PC-9 (cell line): ENCODE data around the gene PRCD. TPM values are rescaled to one million over a fixed set of nuclear protein-coding genes. Genes with fewer than 3 reads are reported as not detected.

Source experiments
- BruUV-seq: library from RNA; stranded (reverse); fragments of 400-500 nt; replicated peaks from 2 replicates; lab custom pipeline; 2021; lab: Mats Ljungman, UMichigan
- CTCF ChIA-PET: fragments of 300-600 bp; sonication (Branson Sonifier 250); formaldehyde crosslinking; loops from one replicate; lab custom pipeline; 2022; ENCODE audit warnings: antibody characterized with exemption; lab: Charles Lee
- POLR2A ChIA-PET: fragments of 300-600 bp; sonication (Branson Sonifier 250); formaldehyde crosslinking; loops from one replicate; lab custom pipeline; 2022; ENCODE audit warnings: antibody characterized with exemption; ENCODE audit not compliant: unreplicated experiment; lab: Charles Lee
- DNase-seq, 2 experiments: peaks; one replicate each; pipeline versions ENCODE4 v3.0.0 to v3.0.0-alpha.2; 2015 to 2022; ENCODE audit warnings: mixed read lengths in 1 of 2
- H2AFZ ChIP-seq: fragments of 200-600 bp; sonication (generic); 2 replicates; pipeline ENCODE4 v1.8.1; 2017; ENCODE audit warnings: antibody characterized with exemption
- H3F3A ChIP-seq: fragments of 200-600 bp; sonication (generic); 2 replicates; pipeline ENCODE4 v1.8.1; 2017; ENCODE audit warnings: antibody characterized with exemption, mild to moderate bottlenecking, low read depth; ENCODE audit not compliant: insufficient read depth
- H3K27ac ChIP-seq: fragments of 200-600 bp; sonication (generic); 2 replicates; pipeline ENCODE4 v1.6.1; 2016; ENCODE audit warnings: mixed run types
- H3K27me3 ChIP-seq: fragments of 200-600 bp; sonication (generic); 2 replicates; pipeline ENCODE4 v1.6.1; 2016; ENCODE audit warnings: low read depth, mixed run types; ENCODE audit not compliant: insufficient read depth
- H3K36me3 ChIP-seq: fragments of 200-600 bp; sonication (generic); 2 replicates; pipeline ENCODE4 v1.6.1; 2016; ENCODE audit warnings: low read depth, mixed run types
- H3K4me1 ChIP-seq: fragments of 200-600 bp; sonication (generic); replicated peaks from 2 replicates; pipeline ENCODE4 v1.6.1; 2016; ENCODE audit warnings: mixed run types; ENCODE audit not compliant: insufficient read depth
- H3K4me2 ChIP-seq: fragments of 200-600 bp; sonication (generic); 2 replicates; pipeline ENCODE4 v1.6.1; 2017; ENCODE audit warnings: mixed run types
- H3K4me3 ChIP-seq: fragments of 200-600 bp; sonication (generic); 2 replicates; pipeline ENCODE4 v1.6.1; 2016; ENCODE audit warnings: mixed run types
- H3K79me2 ChIP-seq: fragments of 200-600 bp; sonication (generic); 2 replicates; pipeline ENCODE4 v1.6.1; 2017; ENCODE audit warnings: low read depth, mixed run types
- H3K9me2 ChIP-seq: fragments of 200-600 bp; sonication (generic); 2 replicates; pipeline ENCODE4 v1.8.1; 2017; ENCODE audit warnings: mild to moderate bottlenecking; ENCODE audit not compliant: insufficient read depth
- H3K9me3 ChIP-seq: fragments of 200-600 bp; sonication (generic); 2 replicates; pipeline ENCODE4 v1.8.1; 2016; ENCODE audit warnings: low read depth; ENCODE audit not compliant: insufficient read depth
- H4K20me1 ChIP-seq: fragments of 200-600 bp; sonication (generic); 2 replicates; pipeline ENCODE4 v1.8.1; 2017; ENCODE audit not compliant: insufficient read depth
- EZH2 ChIP-seq: fragments of 200-600 bp; sonication (generic); IDR thresholded peaks from 2 replicates; pipeline ENCODE4 v1.8.0; 2017; ENCODE audit warnings: antibody characterized with exemption, low read depth
- intact Hi-C: fragments of 100-400 bp; cut with micrococcal nuclease; formaldehyde crosslinking; loops from one replicate; pipeline ENCODE4 v1.10.0; 2022; ENCODE audit not compliant: unreplicated experiment
- total RNA-seq: library from RNA; stranded (reverse); gene quantifications from 2 replicates; pipeline ENCODE4 v1.2.3, GENCODE V29; 2021
- TF ChIP-seq, protein P1 (sequence below): fragments of 200-600 bp; sonication (generic); conservative IDR thresholded peaks from 2 replicates; pipeline ENCODE4 v1.6.1; 2017; ENCODE audit warnings: mixed run types, antibody characterized with exemption, mild to moderate bottlenecking, moderate library complexity

Gene PRCD
- total RNA-seq, 1 experiment from 2014 or later = 2.7 TPM

DNA sequence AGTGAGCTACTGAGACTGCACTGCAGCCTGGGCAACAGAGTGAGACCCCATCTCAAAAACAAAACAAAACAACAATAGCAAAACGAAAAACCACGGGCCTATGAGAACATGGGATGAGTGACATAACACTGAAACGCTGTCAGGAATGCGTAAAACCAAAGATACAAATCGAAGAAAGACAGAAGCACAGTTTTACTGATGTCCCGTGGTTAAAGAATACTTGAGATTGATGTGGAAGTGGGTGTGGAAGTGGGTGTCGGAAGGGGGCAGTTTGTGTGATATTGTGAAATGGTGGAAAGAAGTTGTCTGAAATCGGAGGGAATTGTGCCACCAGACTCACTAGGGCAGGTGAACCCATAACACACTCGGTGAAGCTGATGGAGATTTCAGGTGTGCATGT lies 36.3 kb downstream of the PRCD start:
- intact Hi-C loops = no loop called here
- Histone ChIP-seq H3K9me2 (no peaks in the 10 kb centered on the region), H3K4me2 (no peak overlapping the region), H3K36me3 (no peaks in the 10 kb centered on the region), H3K9me3 (no peaks in the 10 kb centered on the region), H3K27ac (no peak overlapping the region), H3K4me1 (no peaks in the 10 kb centered on the region), H3K4me3 (no peak overlapping the region), H3K79me2 (no peaks in the 10 kb centered on the region), H4K20me1 (no peaks in the 10 kb centered on the region), H3K27me3 (no peaks in the 10 kb centered on the region), H3F3A (no peaks in the 10 kb centered on the region), H2AFZ (no peak overlapping the region)
- POLR2A ChIA-PET = interaction anchor here (0.6 kb wide), 1 partner anchor 95 kb away, joined by 4 read pairs; no protein-coding TSS in a partner anchor
- no peak for TF ChIP-seq EZH2
- TF ChIP-seq, protein P1, sequence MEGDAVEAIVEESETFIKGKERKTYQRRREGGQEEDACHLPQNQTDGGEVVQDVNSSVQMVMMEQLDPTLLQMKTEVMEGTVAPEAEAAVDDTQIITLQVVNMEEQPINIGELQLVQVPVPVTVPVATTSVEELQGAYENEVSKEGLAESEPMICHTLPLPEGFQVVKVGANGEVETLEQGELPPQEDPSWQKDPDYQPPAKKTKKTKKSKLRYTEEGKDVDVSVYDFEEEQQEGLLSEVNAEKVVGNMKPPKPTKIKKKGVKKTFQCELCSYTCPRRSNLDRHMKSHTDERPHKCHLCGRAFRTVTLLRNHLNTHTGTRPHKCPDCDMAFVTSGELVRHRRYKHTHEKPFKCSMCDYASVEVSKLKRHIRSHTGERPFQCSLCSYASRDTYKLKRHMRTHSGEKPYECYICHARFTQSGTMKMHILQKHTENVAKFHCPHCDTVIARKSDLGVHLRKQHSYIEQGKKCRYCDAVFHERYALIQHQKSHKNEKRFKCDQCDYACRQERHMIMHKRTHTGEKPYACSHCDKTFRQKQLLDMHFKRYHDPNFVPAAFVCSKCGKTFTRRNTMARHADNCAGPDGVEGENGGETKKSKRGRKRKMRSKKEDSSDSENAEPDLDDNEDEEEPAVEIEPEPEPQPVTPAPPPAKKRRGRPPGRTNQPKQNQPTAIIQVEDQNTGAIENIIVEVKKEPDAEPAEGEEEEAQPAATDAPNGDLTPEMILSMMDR = no peak
- no TSS peak for BruUV-seq
- no peak for DNase-seq
- CTCF ChIA-PET = interaction anchor here (1.6 kb wide), 1 partner anchor 48 kb away, joined by 3 read pairs; no protein-coding TSS in a partner anchor

DNA sequence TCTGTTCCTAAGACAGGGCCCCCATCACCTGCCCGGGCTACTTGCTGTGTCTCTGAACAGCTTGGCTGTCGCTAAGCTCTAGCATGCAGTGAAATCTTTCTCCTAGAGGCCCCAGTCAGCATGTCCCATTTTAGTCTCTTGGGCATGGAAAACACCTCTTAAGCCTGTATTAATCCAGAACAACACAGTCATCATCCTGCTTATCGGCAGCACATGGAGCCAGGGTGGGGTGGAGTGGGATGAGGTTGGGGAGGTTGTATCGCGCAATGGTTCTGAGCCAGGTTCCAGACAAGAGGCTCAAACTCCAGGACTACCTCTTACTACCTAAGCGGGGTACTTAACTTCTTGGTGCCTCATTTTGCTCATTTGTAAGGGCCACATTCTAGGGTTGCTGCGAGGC lies 38.0 kb downstream of the PRCD start:
- H3K27me3 ChIP-seq = no peaks in the 10 kb centered on the region
- no peak for TF ChIP-seq EZH2
- TF ChIP-seq, protein P1 = no peak
- no peak overlapping the region for H2AFZ ChIP-seq
- no peak overlapping the region for H3K27ac ChIP-seq
- no TSS peak for BruUV-seq
- H3K4me3 ChIP-seq = no peak overlapping the region
- H3K36me3 ChIP-seq = no peaks in the 10 kb centered on the region
- intact Hi-C loops = no loop called here
- H4K20me1 ChIP-seq = no peaks in the 10 kb centered on the region
- ChIA-PET CTCF (no interaction called here), POLR2A (no interaction called here)
- DNase-seq = no peak
- H3K9me2 ChIP-seq = no peaks in the 10 kb centered on the region
- H3K4me2 ChIP-seq = no peak overlapping the region
- H3K4me1 ChIP-seq = no peaks in the 10 kb centered on the region
- no peaks in the 10 kb centered on the region for H3K9me3 ChIP-seq
- H3F3A ChIP-seq = no peaks in the 10 kb centered on the region
- H3K79me2 ChIP-seq = no peaks in the 10 kb centered on the region

DNA sequence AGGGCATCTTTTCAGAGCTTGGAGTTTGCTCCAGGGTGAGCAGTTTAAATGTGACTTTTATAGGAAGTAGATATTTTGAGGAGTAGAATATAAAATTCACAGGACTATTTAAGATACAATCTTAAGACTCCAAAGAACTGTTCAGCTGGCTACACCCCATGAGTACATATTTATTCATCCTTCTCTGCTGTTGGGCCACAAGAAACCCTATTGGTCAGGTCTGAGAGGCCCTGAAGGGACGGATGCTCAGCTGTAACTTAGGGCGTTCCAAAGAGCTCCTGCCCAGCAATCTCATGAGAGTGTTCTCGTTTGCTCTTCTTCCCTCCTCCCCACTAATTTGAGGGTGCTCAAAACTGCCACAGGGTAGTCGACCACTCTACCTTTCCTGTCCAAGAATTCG lies 38.5 kb downstream of the PRCD start:
- no peaks in the 10 kb centered on the region for H3K27me3 ChIP-seq
- no peaks in the 10 kb centered on the region for H3K9me3 ChIP-seq
- no peak for TF ChIP-seq EZH2
- H4K20me1 ChIP-seq = no peaks in the 10 kb centered on the region
- H3K4me1 ChIP-seq = no peaks in the 10 kb centered on the region
- no TSS peak for BruUV-seq
- H3K36me3 ChIP-seq = no peaks in the 10 kb centered on the region
- POLR2A ChIA-PET = interaction anchor here (0.6 kb wide), 1 partner anchor 16 kb away, joined by 3 read pairs; no protein-coding TSS in a partner anchor
- DNase-seq = no peak
- no peaks in the 10 kb centered on the region for H3K79me2 ChIP-seq
- intact Hi-C loops = no loop called here
- H3K9me2 ChIP-seq = no peaks in the 10 kb centered on the region
- H3K27ac ChIP-seq = no peak overlapping the region
- CTCF ChIA-PET = no interaction called here
- no peak overlapping the region for H2AFZ ChIP-seq
- H3F3A ChIP-seq = no peaks in the 10 kb centered on the region
- H3K4me3 ChIP-seq = no peak overlapping the region
- H3K4me2 ChIP-seq = no peak overlapping the region

- Histone ChIP-seq H3K9me3 (no peaks in the 10 kb centered on the region), H2AFZ (no peak overlapping the region), H3K9me2 (no peaks in the 10 kb centered on the region), H3K27me3 (no peaks in the 10 kb centered on the region), H3K79me2 (no peaks in the 10 kb centered on the region), H3K36me3 (no peaks in the 10 kb centered on the region), H3K4me1 (no peaks in the 10 kb centered on the region), H4K20me1 (no peaks in the 10 kb centered on the region), H3K4me2 (no peak overlapping the region), H3K4me3 (no peak overlapping the region), H3K27ac (no peak overlapping the region), H3F3A (peaks cover 2% of the 10 kb centered on the region; the same call in 1 of the 2 replicates)
- POLR2A ChIA-PET = no interaction called here
- DNase-seq = no peak
- CTCF ChIA-PET = no interaction called here
- intact Hi-C loops = no loop called here
- BruUV-seq = no TSS peak
- no peak for TF ChIP-seq EZH2
- TF ChIP-seq, protein P1 = no peak
Measured at GRCh38 chr17:76579281-76579680, 39.4 kb downstream of the PRCD start.
